HG02840 (cell line): ENCODE data around the gene INPP5J.
"Not testable (repeated sequence)": the region's sequence is repeated elsewhere in the genome, so short reads cannot be mapped to it uniquely, and the experiment has no call there.

Experiments used
- ATAC-seq: cut with Tn5 transposase; IDR thresholded peaks from one replicate; pipeline ENCODE4 v1.9.1; 2021; ENCODE audit warnings: mild to moderate bottlenecking, moderate library complexity, moderate number of reproducible peaks; ENCODE audit not compliant: unreplicated experiment, low FRiP score

INPP5J gene, protein sequence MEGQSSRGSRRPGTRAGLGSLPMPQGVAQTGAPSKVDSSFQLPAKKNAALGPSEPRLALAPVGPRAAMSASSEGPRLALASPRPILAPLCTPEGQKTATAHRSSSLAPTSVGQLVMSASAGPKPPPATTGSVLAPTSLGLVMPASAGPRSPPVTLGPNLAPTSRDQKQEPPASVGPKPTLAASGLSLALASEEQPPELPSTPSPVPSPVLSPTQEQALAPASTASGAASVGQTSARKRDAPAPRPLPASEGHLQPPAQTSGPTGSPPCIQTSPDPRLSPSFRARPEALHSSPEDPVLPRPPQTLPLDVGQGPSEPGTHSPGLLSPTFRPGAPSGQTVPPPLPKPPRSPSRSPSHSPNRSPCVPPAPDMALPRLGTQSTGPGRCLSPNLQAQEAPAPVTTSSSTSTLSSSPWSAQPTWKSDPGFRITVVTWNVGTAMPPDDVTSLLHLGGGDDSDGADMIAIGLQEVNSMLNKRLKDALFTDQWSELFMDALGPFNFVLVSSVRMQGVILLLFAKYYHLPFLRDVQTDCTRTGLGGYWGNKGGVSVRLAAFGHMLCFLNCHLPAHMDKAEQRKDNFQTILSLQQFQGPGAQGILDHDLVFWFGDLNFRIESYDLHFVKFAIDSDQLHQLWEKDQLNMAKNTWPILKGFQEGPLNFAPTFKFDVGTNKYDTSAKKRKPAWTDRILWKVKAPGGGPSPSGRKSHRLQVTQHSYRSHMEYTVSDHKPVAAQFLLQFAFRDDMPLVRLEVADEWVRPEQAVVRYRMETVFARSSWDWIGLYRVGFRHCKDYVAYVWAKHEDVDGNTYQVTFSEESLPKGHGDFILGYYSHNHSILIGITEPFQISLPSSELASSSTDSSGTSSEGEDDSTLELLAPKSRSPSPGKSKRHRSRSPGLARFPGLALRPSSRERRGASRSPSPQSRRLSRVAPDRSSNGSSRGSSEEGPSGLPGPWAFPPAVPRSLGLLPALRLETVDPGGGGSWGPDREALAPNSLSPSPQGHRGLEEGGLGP

DNA sequence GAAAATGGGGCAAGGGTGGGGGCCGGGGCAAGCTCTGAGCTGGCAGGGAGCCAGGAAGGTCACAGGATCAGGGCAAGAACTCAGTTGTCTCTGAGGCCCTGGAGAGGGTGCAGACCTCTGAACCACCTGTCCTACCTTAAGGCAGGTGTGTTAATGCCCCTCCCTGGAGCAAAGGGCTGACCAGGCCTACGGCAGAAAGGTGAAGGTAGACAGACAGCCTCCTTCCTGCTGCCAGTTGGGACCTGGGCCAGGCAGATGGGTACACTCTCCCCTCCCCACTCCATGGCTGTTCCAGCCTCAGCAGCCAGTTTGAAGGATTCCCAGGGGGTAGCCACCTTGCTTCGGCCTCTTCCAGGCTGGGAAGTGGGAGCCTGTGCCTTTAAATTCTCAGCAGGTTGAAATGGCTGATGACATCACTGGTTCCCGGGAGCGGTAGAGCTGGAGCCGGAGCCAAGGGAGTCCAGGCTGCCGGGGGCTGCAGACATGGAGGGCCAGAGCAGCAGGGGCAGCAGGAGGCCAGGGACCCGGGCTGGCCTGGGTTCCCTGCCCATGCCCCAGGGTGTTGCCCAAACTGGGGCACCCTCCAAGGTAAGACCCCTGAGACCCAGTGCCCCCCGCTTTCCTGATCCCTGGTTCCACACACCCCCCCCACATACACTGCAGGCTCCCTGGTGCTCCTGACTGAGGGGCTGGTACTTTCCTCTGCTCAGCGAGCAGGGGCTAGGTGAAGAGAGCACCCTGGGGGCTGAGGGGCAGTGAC, at the start of gene INPP5J:
INPP5J (plus strand) TSS at position 435 of the 760 bp plus-strand sequence; CDS start at position 484, 49 bp downstream.
- ATAC-seq = no peak

DNA sequence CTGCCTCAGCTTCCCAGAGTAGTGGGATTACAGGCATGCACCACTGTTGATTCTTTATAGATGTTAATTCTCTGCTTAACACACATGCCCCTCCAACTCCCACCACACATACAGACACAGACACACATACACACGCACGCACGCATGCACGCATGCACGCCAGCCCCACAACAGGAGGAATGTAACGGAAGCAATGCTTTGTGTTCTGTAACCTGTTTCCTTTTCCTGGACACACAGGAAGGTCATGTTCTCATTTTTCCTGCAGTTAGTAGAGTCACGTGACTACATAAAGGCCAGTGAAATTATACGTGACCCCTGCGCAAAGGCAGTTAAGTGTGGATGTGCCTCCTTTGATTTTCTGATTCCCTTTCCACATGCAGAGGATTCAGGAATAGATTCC, 49.6 kb upstream of the INPP5J start:
- ATAC-seq = not testable (repeated sequence)

DNA sequence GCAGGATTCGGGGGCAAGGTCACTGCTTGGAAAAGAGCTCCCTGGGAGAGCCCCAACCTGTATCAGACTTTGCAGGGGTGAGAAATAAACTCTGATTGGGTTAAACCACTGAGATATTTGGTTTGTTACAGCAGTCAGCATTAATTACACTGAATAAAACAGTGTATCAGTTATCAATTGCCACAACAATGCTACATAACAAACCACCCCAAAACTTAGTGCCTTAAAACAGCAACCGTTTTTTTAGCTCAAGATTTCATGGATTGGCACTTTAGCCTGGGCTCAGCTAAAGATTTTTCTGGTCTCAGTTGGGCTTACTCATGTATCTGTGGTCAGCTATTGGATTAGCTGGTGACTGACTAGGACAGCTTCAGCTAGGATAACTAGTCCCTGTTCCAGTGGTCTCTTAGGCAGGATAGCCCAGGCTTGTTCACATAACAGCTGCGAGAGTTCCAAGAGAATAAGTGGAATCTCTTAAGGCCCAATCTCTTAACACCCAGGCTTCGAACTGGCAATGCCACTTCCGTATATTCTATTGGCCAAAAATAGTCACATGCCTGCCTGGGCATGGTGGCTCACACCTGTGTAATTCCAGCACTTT, 49.1 kb upstream of the INPP5J start:
- ATAC-seq = not testable (repeated sequence)

DNA sequence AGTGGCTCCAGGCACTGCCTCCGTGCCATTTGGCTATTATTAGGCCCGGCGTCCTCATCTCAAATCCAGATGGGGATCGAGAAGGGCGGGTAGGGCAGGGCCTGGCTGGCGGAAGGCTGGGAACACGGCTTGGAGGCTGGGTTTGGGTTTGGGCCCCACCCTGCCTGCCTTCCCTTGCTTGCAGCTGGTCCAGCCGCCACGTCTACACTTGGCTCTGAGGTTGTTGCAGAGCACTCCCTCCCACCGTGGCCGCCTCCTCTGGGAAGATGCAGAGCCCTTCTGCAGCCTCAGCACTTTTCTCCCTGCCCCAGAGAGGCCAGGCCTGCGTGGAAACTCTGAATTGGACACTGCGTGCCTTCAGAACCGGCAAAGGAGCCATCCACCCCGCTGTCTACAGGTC, 46.8 kb upstream of the INPP5J start:
- ATAC-seq = no peak

DNA sequence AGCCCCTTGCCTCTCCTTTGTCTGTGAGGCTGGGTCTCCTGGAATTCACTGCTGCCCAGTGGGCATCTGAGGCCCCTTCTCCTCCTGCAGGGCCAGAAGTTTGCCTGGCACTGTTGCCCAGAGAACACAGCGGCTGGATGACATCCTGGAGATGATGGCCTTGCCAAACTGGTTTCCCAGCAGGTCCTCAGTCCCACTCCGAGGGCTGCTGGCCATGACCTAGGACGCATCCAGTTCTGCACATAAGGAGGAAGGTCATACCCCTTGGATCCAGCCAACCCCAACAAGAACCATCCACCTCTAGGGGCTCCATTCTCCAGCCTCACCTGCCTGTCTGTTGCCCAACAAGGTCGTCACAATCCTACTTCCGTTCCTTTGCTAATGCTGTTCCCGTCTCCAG, 45.1 kb upstream of the INPP5J start:
- no peak for ATAC-seq

DNA sequence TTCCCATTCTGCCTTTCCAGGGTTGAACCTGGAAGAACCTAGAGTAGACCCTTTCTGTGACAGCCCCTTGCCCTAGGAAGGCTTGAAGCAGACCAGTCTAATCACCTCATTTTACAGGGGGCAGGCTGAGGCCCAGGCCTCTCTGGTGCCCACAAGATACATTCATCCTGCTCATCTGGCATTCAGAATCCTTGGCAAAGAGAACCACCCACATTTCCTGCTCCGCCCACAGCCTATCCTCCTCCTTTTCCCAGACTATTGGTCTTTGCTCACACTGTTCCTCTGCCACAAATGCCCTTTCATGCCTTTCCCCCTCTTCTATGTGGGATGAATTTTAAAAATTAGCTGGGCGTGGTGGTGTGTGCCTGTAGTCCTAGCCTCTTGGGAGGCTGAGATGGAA, 44.4 kb upstream of the INPP5J start:
- ATAC-seq = not testable (repeated sequence)

DNA sequence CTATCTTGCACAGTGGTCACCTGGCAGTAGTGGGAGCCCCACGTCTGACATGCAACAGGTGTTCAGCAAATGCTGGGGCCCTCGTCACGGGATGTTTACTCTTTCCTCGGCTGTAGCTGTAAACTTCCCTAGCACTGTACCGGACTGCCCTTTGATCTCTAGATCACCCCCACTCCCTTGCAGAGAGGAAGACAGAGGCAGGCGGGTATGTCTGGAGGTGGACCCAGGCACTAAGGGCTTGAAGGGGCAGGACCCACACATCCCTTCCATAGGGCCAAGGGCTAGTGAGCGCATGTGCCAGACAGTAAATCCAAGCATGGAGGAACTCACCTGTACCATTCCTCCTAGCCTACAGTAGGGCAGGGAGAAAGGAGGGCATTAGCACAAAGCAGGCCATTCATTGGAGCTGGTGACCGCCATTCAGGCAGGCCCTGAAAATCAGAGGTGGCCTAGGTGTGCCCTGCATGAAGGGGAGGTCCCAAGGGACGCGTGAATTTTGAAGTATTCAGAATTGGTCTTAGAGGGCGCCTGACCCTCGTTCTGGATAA, 43.6 kb upstream of the INPP5J start:
- ATAC-seq = no peak

DNA sequence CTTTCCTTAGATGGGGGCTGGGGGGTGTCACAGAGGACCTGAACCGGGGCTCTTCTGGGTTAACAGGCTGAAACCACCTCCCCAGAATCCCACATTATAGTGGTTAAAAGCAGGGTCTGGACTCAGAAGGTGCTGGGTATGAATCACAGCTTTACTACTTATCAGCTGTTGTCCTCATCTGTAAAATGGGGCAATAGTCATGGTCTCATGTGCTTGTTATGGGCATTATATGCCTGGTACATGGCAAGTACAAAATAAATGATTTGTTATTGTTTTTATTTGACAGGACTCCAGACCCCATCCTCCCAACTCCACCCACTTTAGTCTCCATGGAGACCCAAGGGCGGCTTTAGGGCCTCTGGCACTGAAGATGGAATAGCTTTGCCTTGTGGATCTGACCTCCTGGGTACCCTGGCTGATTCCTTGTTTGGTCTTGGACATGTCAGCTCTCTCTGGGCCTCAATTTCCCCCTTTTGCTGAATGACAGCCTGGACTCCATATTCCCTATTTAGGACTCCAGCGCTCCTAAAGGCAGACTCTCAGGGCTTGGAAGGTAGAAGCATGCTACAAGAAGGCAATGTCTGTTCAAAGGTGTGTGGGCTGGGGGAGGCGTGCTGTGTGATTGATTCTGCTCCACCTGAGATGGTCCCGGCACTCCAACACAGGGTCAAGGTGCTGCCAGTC, 42.5 kb upstream of the INPP5J start:
- ATAC-seq = no peak

DNA sequence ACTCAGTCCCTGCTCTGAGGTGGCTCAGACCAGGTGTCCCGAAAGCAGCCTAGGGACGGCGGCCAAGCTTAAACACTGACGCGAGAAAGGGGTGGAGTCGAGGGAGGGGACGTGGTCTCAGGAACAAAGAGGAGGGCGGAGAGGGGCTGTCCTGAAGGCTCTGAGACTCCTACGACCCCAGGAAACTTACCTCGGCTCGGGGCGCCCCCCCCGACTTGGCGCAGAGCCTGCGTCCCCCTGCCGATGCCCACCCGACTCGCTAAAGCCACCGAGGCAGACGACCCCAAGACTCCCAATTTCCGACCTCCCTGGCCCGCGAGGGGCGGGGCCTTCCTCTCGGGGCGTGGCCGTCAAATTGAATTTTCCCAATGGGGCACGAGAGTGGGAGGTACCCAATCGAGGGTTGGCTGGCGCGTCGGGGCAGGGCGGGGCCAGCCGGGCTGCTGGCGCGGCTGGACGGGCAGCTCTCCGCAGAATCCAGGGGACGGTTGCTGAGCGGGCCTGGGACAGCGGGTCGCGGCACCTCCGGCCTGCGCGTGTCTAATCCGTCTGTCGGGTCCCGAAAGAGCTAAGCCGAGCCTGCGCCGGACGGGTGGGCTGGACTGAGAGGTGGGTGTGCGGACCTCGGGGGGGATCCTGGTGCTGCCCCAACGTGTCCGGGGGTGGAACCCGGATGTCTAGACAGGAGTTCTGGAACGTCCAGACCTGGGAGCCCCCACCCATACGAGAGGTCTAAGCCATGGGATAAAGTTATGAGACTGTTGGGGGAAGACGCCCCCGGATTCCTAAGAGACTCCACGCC, 41.7 kb upstream of the INPP5J start, which contains the start of gene SMTN:
SMTN (plus strand) TSS at position 471 of the 802 bp plus-strand sequence. CDS start 1,941 bp downstream, outside the sequence.
- ATAC-seq = peak; percentile 55

DNA sequence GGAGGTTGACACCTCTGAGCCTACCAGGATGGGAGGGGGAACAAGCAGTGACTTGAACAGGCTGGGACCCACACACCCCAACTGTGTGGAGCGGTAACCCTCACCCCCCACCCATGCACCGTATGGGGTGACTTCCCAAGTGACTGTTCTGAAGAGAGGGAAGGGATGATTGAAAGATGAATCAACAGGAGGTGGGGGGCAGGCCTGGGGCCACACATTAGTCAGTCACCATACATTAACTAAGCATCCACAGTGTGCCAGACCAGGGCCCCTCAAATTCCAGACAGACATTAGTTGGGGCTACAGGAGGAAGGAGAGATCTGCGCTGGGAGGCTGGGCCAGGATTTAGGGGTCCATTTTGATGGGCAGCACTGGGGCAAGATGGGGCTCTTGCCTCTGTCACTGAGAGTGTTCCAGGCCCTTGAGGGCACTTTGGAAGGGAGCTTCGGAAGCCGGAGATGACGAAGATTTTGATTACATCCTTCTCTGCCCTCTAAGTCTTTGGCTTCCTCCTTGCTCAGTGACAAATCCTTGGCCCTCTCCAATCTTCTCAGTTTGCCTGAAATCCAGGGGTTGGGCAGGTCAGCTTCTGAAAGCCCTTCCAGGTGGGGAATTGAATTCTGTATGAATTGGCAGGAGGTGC, 40.7 kb upstream of the INPP5J start:
- ATAC-seq = no peak

DNA sequence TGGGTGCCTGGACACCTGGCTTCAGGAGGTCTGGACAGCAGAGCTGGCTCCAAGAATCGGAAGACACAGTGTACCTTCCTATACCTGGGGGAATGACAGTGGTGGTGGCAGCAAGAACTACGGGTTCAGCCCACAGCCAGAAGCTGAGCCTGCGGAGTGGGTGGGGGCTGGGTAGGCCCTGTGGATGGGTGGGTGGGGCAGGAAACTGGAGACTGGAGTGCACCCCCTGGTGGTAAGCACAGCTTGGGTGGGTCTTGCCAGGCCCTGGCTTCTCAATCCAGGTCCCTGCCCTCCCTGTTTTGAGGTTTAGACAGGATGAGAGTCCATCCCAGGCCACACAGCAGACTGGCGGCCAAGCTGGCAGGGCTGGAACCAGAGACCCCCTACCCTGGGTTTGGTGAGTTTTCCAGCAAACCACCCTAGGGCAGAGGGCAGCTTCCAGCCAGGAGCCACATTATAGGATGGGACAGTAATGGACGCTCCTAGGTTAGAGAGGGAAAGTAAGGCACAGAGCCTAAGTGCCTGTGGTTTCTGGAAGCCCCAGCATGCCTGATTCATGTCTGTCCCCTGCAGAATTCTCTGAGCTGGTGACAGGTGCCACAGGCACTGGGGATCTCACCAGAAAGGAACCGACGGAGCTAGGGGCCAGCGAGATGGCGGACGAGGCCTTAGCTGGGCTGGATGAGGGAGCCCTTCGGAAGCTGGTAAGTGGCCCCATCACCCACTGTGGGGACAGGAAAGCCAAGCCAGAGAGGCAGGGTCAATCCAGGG, 40.0 kb upstream of the INPP5J start:
- ATAC-seq = no peak

DNA sequence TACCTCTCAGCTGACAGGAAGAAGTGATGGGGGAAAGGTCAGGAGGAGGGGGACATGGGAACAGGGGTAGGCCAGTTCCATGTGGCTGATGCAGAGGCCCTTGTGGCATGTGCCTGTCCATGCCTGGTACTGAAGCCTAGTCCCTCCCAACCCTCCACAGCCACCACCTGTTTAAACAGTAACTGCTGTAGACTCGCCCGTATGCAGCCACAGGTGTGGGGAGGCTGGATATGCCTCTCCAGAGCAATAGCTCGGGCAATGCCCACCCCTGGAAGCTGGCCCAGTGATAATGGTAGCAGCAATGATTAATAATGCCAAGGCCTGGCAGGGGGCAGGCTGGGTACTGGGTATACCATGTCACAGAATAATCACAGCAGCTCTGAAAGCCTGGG, 39.4 kb upstream of the INPP5J start:
- ATAC-seq = no peak

DNA sequence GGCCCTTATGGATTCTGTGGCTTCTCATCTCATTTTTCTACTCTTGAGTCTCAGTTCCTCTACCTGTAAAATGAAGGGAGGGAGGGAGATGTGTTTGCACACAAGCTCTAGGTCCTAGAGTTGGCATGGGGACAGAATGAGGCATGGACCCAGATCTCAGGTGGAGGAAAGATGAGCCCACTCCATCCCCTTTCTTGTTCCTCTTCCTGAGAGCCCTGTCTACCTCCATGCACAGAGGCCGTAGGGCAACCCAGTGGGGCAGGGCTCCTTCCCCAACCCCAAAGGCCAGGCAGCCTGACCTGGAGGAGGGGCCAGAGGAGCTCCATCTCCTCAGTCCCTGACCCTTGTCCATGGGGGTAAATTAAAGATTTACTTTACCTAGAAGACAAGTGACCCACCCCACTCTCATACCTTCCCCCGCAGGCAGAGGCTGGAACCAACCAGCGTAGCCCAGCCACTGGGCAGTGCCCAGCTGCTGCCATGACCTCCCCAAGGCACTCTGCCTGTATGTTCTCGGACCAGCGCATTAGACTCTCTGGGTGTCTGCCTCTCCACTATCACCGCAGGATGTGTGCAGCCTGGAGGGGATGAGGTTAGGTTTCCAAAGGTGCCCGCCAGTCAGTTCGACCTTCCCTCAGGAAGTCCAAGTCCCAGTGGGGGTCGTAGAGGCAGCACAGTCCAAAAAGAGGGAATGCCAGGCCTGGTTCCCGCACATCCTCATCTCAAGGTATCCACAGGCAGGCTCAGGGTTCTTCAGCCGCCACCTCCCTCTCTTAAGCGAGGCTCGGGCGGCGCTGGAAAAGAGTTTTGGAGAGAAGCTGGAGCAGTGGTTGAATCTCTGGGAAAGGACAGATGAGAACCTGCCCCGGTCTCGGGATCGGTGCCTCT, 38.6 kb upstream of the INPP5J start:
- ATAC-seq = no peak

DNA sequence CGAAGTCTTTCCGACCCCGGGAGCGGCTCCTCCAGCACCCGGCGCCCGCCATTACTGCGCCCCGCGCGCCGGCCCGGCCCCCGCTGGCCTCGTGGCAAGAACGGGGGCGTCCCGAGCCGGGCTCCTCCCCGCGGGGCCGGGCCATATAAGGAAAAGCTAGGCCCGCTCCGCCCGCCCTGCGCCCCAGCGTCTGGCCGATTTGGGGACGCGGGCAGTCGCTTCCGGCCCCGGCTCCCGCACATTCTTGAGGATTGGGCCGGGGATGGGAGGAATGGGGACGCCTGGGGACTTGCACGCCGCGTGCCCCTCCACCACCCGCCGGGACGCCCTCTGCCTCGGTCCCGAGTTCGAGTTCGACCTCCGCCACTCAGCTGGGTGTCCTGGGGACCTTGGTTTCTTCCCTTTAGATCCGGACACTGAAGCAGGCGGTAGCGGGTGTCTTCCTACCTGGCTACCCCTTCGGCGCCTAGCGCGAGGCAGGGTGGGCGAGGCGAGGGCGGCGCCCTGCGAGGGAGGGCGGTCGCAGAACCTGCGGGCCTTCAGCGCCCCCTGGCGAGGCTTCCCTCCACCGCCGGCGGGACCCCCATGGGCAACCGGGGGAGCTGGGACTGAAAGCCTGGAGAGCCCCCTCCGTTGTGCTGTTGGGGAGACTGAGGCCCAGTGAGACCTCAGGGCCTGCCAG, 37.8 kb upstream of the INPP5J start:
- ATAC-seq = peak; percentile 53

DNA sequence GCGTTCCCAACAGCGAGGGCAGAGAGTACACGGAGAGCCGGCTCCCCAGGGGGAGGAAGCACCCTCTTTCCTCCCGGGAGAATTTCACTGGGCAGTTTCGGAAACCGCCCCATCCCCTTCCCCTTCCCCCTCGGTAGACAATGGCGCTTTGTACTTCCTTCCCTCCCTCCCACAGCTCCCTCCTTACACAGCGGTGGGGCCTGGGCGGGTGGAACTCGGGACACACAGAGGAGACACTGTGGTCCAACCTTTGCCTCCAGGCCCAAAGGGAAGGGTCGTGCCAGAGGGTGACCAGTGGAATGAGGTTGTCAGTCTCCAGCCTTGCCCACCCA, 37.3 kb upstream of the INPP5J start:
- ATAC-seq = no peak

DNA sequence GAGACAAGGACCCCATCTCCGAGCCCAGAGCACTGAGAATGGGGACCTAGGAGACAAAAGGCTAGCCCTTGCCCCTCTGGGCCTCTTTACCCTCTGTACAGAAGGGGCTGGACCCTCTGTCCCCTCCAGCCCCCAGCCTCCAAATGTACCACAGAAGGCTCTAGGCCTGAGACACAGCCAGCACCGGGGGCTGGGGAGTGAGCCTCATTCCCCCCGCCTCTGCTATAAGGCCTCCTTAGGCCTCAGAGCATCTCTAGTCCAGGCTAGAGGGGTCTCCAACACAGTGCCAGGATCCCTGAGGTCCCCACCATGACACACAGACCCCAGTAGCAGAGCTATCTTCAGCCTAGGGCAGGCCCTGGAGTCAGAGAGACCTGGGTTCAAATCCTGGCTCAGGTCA, 36.8 kb upstream of the INPP5J start:
- no peak for ATAC-seq
